CD4-positive, alpha-beta T cell (primary cell): Measurements from ENCODE around the gene TMEM145. TPM values are rescaled to one million over a fixed set of nuclear protein-coding genes. Genes with fewer than 3 reads are reported as not detected.

Experiments
- ATAC-seq: fragments of 200-7000 bp; cut with Tn5 transposase; one replicate; pipeline ENCODE4 v1.10.0; 2022; ENCODE audit warnings: mild to moderate bottlenecking; ENCODE audit not compliant: poor library complexity
- CTCF ChIA-PET: fragments of 350-600 bp; sonication (Branson Sonifier 250); formaldehyde crosslinking; loops from one replicate; lab custom pipeline; 2021; ENCODE audit warnings: antibody characterized with exemption, inconsistent platforms; lab: Charles Lee
- POLR2A ChIA-PET: fragments of 350-600 bp; sonication (Branson Sonifier 250); formaldehyde crosslinking; loops from one replicate; lab custom pipeline; 2021; ENCODE audit warnings: antibody characterized with exemption, inconsistent platforms; lab: Charles Lee
- DNase-seq, 14 experiments: peaks; one replicate each; pipeline ENCODE4 v3.0.0-alpha.2; 2013 to 2020; ENCODE audit warnings: mixed read lengths in 2 of 14
- H3K27ac ChIP-seq, 2 donors: one replicate each; pipeline versions ENCODE4 v1.5.1 to v1.7.0; 2013; ENCODE audit warnings: low read length in 2 of 2, low read depth in 1 of 2, mild to moderate bottlenecking in 1 of 2
- H3K27me3 ChIP-seq, 2 experiments: 1 replicate in 1 of 2; 2 replicates in 1 of 2; pipeline versions ENCODE4 v1.6.1 to v1.7.0; 2013; ENCODE audit warnings: low read length in 2 of 2, control low read depth in 1 of 2, mild to moderate bottlenecking in 1 of 2, moderate library complexity in 1 of 2; ENCODE audit not compliant: insufficient read depth in 2 of 2, control insufficient read depth in 1 of 2
- H3K36me3 ChIP-seq: one replicate; pipeline ENCODE4 v1.6.1; 2013; ENCODE audit warnings: low read length, control low read depth; ENCODE audit not compliant: insufficient read depth
- H3K4me1 ChIP-seq: one replicate; pipeline ENCODE4 v1.6.1; 2013; ENCODE audit warnings: low read length, control low read depth; ENCODE audit not compliant: insufficient read depth
- H3K4me3 ChIP-seq: one replicate; pipeline ENCODE4 v1.5.1; 2013; ENCODE audit warnings: mild to moderate bottlenecking, low read length, moderate library complexity
- H3K9me3 ChIP-seq, 2 experiments: 1 replicate in 1 of 2; 2 replicates in 1 of 2; pipeline versions ENCODE4 v1.6.1 to v1.7.0; 2013; ENCODE audit warnings: low read length in 2 of 2, mild to moderate bottlenecking in 2 of 2, control low read depth in 1 of 2, moderate library complexity in 1 of 2; ENCODE audit not compliant: control insufficient read depth in 1 of 2, insufficient read depth in 1 of 2
- H3K27ac Mint-ChIP-seq: one replicate; pipeline ENCODE4 v1.8.0; 2020; ENCODE audit warnings: mixed read lengths
- H3K27me3 Mint-ChIP-seq: one replicate; pipeline ENCODE4 v1.8.0; 2021; ENCODE audit warnings: mixed read lengths
- H3K36me3 Mint-ChIP-seq: one replicate; pipeline ENCODE4 v1.8.0; 2021; ENCODE audit warnings: low read depth, mixed read lengths
- H3K4me1 Mint-ChIP-seq: one replicate; pipeline ENCODE4 v1.8.0; 2021; ENCODE audit warnings: low read depth, mixed read lengths
- H3K4me3 Mint-ChIP-seq: one replicate; pipeline ENCODE4 v1.8.0; 2020; ENCODE audit warnings: mild to moderate bottlenecking, mixed read lengths
- H3K9me3 Mint-ChIP-seq: one replicate; pipeline ENCODE4 v1.8.0; 2020; ENCODE audit warnings: mixed read lengths
- CTCF ChIP-seq: fragments of 200-600 bp; IDR thresholded peaks from one replicate; pipeline ENCODE4 v1.8.0; 2022; ENCODE audit warnings: antibody characterized with exemption, mild to moderate bottlenecking
- intact Hi-C, 2 experiments: fragments of 100-400 bp; cut with DNase I in 1 of 2; cut with micrococcal nuclease in 1 of 2; formaldehyde crosslinking; loops; one replicate each; pipeline versions ENCODE4 v1.15.1 to v1.9.0; 2023 to 2025; cut with DNase I, micrococcal nuclease
- total RNA-seq, 174 experiments: library from RNA in 2 of 174; stranded (reverse) in 2 of 174; gene quantifications; one replicate each; pipeline ENCODE4 v1.2.3 and lab custom pipeline; 2021 to 2026

TMEM145 gene
- total RNA-seq, 2 experiments from 2014 or later = not detected

- peaks cover 10% of the 10 kb centered on the region for H3K36me3 Mint-ChIP-seq
- POLR2A ChIA-PET = no interaction called here
- H3K4me3 Mint-ChIP-seq = no peak overlapping the region
- H3K27me3 ChIP-seq = no peaks in the 10 kb centered on the region
- H3K27ac Mint-ChIP-seq = no peak overlapping the region
- no peaks in the 10 kb centered on the region for H3K27me3 Mint-ChIP-seq
- intact Hi-C loops = no loop called here
- H3K4me1 Mint-ChIP-seq = no peaks in the 10 kb centered on the region
- ATAC-seq (no peak), DNase-seq (no peak)
- H3K4me1 ChIP-seq = no peaks in the 10 kb centered on the region
- CTCF ChIA-PET = no interaction called here
- no peak for TF ChIP-seq CTCF
- H3K9me3 Mint-ChIP-seq = no peaks in the 10 kb centered on the region
- no peaks in the 10 kb centered on the region for H3K9me3 ChIP-seq
- peaks cover 4% of the 10 kb centered on the region for H3K36me3 ChIP-seq
- no peak overlapping the region for H3K27ac ChIP-seq
- no peak overlapping the region for H3K4me3 ChIP-seq
These were observed 30.4 kb downstream of the TMEM145 start for GRCh38 chr19:42343344-42344110.

DNA sequence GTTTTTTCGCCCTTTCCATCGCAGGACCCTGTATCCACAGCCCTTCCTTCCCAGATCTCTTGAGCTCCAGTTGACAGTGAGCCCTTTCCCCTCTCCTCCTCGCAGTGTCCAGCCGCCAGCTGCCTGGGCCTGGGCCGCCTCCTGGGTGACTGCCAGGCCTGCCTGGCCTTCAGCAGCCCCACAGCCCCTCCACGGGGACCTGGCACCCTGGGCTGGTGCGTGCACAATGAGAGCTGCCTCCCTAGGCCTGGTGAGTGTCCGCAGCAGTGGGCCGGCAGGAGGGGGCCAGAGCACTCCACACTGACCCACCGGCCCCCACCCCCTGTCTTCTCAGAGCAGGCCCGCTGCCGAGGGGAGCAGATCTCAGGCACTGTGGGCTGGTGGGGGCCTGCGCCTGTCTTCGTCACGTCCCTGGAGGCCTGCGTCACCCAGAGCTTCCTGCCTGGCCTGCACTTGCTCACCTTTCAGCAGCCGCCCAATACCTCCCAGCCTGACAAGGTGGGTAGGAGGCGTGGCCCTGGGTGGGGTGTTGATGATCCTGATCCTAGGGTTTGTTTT, 31.3 kb downstream of the TMEM145 start:
- Histone ChIP-seq H3K27me3 (no peaks in the 10 kb centered on the region), H3K9me3 (no peaks in the 10 kb centered on the region), H3K4me1 (no peaks in the 10 kb centered on the region), H3K27ac (no peak overlapping the region), H3K36me3 (peaks cover 4% of the 10 kb centered on the region), H3K4me3 (no peak overlapping the region)
- intact Hi-C loops = no loop called here
- H3K36me3 Mint-ChIP-seq = peaks cover 10% of the 10 kb centered on the region
- no peaks in the 10 kb centered on the region for H3K4me1 Mint-ChIP-seq
- DNase-seq (no peak), ATAC-seq (no peak)
- H3K4me3 Mint-ChIP-seq = no peak overlapping the region
- no peaks in the 10 kb centered on the region for H3K9me3 Mint-ChIP-seq
- CTCF ChIA-PET = no interaction called here
- H3K27me3 Mint-ChIP-seq = no peaks in the 10 kb centered on the region
- no peak for TF ChIP-seq CTCF
- no peak overlapping the region for H3K27ac Mint-ChIP-seq
- POLR2A ChIA-PET = no interaction called here

- no peaks in the 10 kb centered on the region for H3K27me3 Mint-ChIP-seq
- no peak for TF ChIP-seq CTCF
- H3K4me3 Mint-ChIP-seq = no peak overlapping the region
- no peak for DNase-seq
- no peak overlapping the region for H3K4me3 ChIP-seq
- intact Hi-C loops = no loop called here
- CTCF ChIA-PET = no interaction called here
- no peak overlapping the region for H3K27ac ChIP-seq
- ATAC-seq = no peak
- H3K4me1 ChIP-seq = no peaks in the 10 kb centered on the region
- H3K4me1 Mint-ChIP-seq = no peaks in the 10 kb centered on the region
- no peaks in the 10 kb centered on the region for H3K9me3 Mint-ChIP-seq
- H3K36me3 Mint-ChIP-seq = peaks cover 10% of the 10 kb centered on the region
- no peaks in the 10 kb centered on the region for H3K27me3 ChIP-seq
- no peak overlapping the region for H3K27ac Mint-ChIP-seq
- no peaks in the 10 kb centered on the region for H3K9me3 ChIP-seq
- POLR2A ChIA-PET = no interaction called here
- peaks cover 4% of the 10 kb centered on the region for H3K36me3 ChIP-seq
These were observed 32.2 kb downstream of the TMEM145 start for GRCh38 chr19:42345191-42345812.
